T-helper 2 cell treated with Interferon-gamma antibody and Interleukin-4, amounts not matched to agents 100 ng/mL and 5 ng/mL, for 36 hours (primary cell): ENCODE results near the gene UTP25. TPM values are rescaled to one million over a fixed set of nuclear protein-coding genes. Genes with fewer than 3 reads are reported as not detected.
"Not testable (repeated sequence)": the region's sequence is repeated elsewhere in the genome, so short reads cannot be mapped to it uniquely, and the experiment has no call there.

Experiments
- intact Hi-C: fragments of 100-400 bp; cut with micrococcal nuclease; formaldehyde crosslinking; loops from one replicate; pipeline ENCODE4 v1.15.1; 2023
- total RNA-seq: library from RNA; stranded (reverse); gene quantifications from 2 replicates; pipeline ENCODE4 v1.2.3, GENCODE V29; 2022

The UTP25 gene
- total RNA-seq, 1 donor from 2014 or later: 10.7 TPM

DNA sequence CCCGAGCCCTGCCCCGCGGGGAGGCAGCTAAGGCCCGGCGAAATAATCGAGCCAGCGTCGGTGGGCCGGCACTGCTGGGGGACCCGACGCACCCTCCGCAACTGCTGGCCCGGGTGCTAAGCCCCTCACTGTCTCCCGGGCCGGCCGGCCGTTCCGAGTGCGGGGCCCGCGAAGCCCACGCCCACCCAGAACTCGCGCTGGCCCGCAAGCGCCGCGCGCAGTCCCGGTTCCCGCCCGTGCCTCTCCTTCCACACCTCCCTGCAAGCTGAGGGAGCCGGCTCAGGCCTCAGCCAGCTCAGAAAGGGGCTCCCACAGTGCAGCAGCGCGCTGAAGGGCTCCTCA, 61.3 kb downstream of the UTP25 start:
- intact Hi-C loops: loop anchor here (10.0 kb wide), 1 partner anchor 356 kb away; no protein-coding TSS in a partner anchor

DNA sequence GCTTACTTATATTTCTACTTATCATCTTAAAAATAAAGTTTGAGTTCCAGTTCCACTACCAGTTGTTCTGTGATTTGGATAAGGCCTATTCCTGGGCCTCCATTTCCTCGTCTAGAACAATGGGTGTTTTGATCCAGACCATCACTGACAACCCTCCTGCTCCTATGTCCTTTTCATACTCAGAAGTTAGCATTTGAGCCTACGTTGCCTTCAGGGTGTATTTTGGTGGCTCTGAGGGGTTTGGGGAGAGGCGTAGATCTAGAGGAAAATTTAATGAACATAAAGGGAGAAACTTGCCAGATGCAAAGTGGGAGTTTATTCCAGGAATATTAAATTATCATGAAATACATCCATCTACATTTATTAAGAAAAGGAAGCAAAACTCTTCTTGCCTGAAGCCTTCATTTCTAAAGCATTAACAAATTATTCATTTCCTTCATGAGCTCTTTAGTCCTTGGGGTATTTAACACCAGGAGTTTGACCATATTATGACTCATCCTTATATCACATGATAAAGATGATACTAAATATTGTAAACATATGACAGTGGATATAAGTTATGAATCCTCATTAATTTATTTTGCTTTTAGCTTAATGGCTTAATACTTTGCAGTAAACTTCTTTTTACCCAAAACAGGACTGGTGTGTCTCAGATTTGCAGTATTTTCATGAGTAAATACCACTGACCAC, 63.0 kb downstream of the UTP25 start:
- intact Hi-C loops: no loop called here

GRCh38 chr1:209893751-209894150, 66.0 kb downstream of the UTP25 start:
- intact Hi-C loops: no loop called here

- intact Hi-C loops: no loop called here
Measured at GRCh38 chr1:209895709-209896108, 67.9 kb downstream of the UTP25 start.

DNA sequence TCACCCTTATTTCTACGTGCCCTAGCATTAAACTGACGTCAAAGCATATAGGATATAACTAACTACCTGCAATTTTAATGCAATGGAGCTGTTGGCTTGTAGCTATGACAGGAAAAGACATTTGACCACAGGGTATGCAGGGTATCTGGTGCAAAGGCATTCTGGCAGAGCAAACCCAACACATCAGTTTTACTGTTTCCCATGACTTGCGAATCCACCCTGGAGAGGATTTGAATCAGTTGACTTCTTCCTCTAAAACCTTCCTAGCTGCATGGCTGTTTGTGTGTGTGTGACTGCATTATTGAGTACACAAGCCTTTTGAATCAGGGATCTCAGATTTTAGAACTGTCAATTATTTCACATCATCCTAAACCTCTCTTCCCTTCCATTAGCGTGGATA, 68.6 kb downstream of the UTP25 start:
- intact Hi-C loops: no loop called here

- intact Hi-C loops: not testable (repeated sequence)
Measured at GRCh38 chr1:209898271-209898670, 70.5 kb downstream of the UTP25 start.

DNA sequence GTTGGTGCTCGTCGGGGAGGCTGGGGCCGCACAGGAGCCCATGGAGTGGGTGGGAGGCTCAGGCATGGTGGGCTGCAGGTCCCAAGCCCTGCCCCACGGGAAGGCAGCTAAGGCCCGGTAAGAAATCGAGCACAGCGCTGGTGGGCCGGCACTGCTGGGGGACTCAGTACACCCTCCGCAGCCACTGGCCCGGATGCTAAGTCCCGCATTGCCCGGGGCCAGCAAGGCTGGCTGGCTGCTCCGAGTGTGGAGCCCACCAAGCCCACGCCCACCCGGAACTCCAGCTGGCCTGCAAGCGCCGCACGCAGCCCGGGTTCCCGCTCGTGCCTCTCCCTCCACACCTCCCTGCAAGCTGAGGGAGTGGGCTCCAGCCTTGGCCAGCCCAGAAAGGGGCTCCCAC, 71.1 kb downstream of the UTP25 start:
- intact Hi-C loops: not testable (repeated sequence)

- intact Hi-C loops: no loop called here
Measured at GRCh38 chr1:209899948-209900347, 72.2 kb downstream of the UTP25 start.

- intact Hi-C loops: no loop called here
Measured at GRCh38 chr1:209900734-209901133, 73.0 kb downstream of the UTP25 start.

GRCh38 chr1:209901211-209901610, 73.4 kb downstream of the UTP25 start:
- intact Hi-C loops: no loop called here

DNA sequence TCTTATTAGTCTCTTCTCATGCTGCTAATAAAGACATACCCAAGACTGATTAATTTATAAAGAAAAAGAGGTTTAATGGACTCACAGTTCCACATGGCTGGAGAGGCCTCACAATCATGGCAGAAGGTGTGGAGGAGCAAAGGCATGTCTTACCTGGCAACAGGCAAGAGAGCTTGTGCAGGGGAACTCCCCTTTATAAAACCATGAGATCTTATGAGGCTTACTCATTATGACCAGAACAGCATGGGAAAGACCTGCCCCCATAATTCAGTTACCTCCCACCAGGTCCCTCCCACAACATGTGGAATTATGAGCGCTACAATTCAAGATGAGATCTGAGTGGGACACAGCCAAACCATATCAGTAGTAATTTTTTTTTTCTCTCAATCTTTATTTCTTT, 77.0 kb downstream of the UTP25 start:
- intact Hi-C loops: not testable (repeated sequence)

Other genes starting within 250 kb of the UTP25 start
- gene CAMK1G, start 244.3 kb upstream of the UTP25 start, total RNA-seq: not detected in 2 replicates
- 1.5 and 1.6 TPM in 2 replicates for gene LAMB3, start 175.5 kb upstream of the UTP25 start, total RNA-seq
- gene G0S2, start 152.6 kb upstream of the UTP25 start, total RNA-seq: 0.89 and 1.6 TPM in 2 replicates
- gene HSD11B1, start 123.1 kb upstream of the UTP25 start, total RNA-seq: 0.36 and 0.61 TPM in 2 replicates
- gene TRAF3IP3, start 71.9 kb upstream of the UTP25 start, total RNA-seq: 446 and 452 TPM in 2 replicates
- gene C1orf74, start 43.4 kb upstream of the UTP25 start, total RNA-seq: 1.8 and 2.1 TPM in 2 replicates
- gene IRF6, start 21.8 kb upstream of the UTP25 start, total RNA-seq: not detected in 2 replicates
- gene SYT14, start 110.2 kb downstream of the UTP25 start, total RNA-seq: not detected in 2 replicates